Measurements from ENCODE around the gene ROBO1. TPM values are rescaled to one million over a fixed set of nuclear protein-coding genes. Genes with fewer than 3 reads are reported as not detected.

Gene ROBO1
- total RNA-seq (2021; fragmentation: NEBNext Ultra II Directional; extraction: Animal tissue kit (Norgen Biotek cat#: 25700)) (91.0 and 93.6 TPM in 2 replicates), polyA plus RNA-seq (2011; rRNA removed) (36.4 and 51.4 TPM in 2 replicates), polyA minus RNA-seq (2011; rRNA and poly(A)+ RNA removed) (126 and 225 TPM in 2 replicates)
- 48.4 TPM for polyA plus RNA-seq (2011; cell fraction: cytosol; rRNA removed)
- polyA plus RNA-seq (2011; cell fraction: nucleus; rRNA removed) = 75.6 TPM
- polyA plus RNA-seq (2012, experiment 1 of 2) = 122 to 161 TPM (median 138 TPM) in 4 replicates
- polyA plus RNA-seq (2012, experiment 2 of 2) = 2.8 TPM
- polyA plus RNA-seq (2013, experiment 1 of 2) = 115 TPM
- polyA plus RNA-seq (2013, experiment 2 of 2) = 114 TPM
- polyA minus RNA-seq (2011; cell fraction: cytosol; rRNA and poly(A)+ RNA removed) = 70.0 TPM
- polyA minus RNA-seq (2011; cell fraction: nucleus; rRNA and poly(A)+ RNA removed) = 146 TPM
- long read RNA-seq, experiment 1, partial matches to known transcripts = 20 of 32 reads
- long read RNA-seq, experiment 1, other reads (novel, unspliced or antisense) = 12 of 32 reads
- long read RNA-seq, experiment 2, partial matches to known transcripts = 0 of 2 reads
- long read RNA-seq, experiment 2, other reads (novel, unspliced or antisense) = 2 of 2 reads

DNA sequence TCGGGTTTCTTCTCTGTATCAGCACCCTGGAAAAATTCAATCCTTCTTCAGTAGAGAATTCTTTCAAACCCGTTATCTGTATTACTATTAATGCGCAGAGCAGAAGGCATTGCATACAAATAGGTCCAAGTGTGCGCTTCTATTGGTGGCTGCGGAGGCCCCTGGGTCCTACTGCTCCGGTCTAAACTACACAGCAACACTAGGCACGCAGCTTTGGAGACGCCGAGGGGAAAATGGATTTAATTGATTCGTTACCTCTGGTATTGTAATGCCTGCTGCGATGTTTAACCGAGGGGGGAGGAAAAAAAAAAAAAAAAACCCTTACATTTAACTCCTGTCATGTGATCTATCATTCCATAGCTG lies at the start of gene ROBO1:
Gene ROBO1, minus strand, starts transcription at position 94 of the 363 bp plus-strand sequence.
- DNase-seq (ENCODE audit: low read depth in 1 of 2, low spot score in 2 of 2) (no peak), FAIRE-seq (no peak)
- no peak within 1 kb of the TSS for H4K5ac ChIP-seq (ENCODE audit: insufficient read length, low read depth, low read length)
- peak within 1 kb of the TSS; percentile 85 for H2AFZ ChIP-seq (ENCODE audit: low read length)
- peaks cover 16% of the 10 kb centered on the region for H3K23me2 ChIP-seq (ENCODE audit: low read depth, low read length)
- peak within 1 kb of the TSS; percentile 51 to 69 (median 54); a peak in 7 of 8 replicates for H3K4me3 ChIP-seq (ENCODE audit: extremely low read depth in 1 of 4, insufficient read depth in 2 of 4, low read depth in 3 of 4, low read length in 4 of 4)
- no peak within 1 kb of the TSS for H2AK5ac ChIP-seq (ENCODE audit: low read depth, low read length)
- H3K4ac ChIP-seq (replicated peaks; ENCODE audit: insufficient read length, low read depth, low read length) = no peak within 1 kb of the TSS
- peak within 1 kb of the TSS in 1 of 4 experiments; percentile 8; a peak in 1 of 7 replicates for H3K9ac ChIP-seq (replicated peaks in 1 of 4; ENCODE audit: extremely low read depth in 1 of 4, low read depth in 3 of 4, low read length in 3 of 4)
- H4K91ac ChIP-seq (replicated peaks; ENCODE audit: insufficient read length, low read length) = no peak within 1 kb of the TSS
- H3K9me3 ChIP-seq (ENCODE audit: insufficient read depth in 2 of 2, low read depth in 1 of 2, low read length in 1 of 2) = peaks cover 0 to 4% of the 10 kb centered on the region in 2 experiments; a peak in 1 of 4 replicates
- H3K14ac ChIP-seq (ENCODE audit: insufficient read length) = no peak within 1 kb of the TSS
- H4K8ac ChIP-seq (ENCODE audit: extremely low read depth, insufficient read depth, low read length) = no peak within 1 kb of the TSS
- no peak within 1 kb of the TSS for H2BK5ac ChIP-seq (ENCODE audit: low read depth, low read length)
- H3K27me3 ChIP-seq (replicated peaks in 1 of 4; ENCODE audit: control insufficient read depth in 3 of 4, extremely low read depth in 1 of 4, insufficient read depth in 3 of 4, low read length in 3 of 4) = peaks cover 15 to 35% (median 27%) of the 10 kb centered on the region in 4 experiments
- TF ChIP-seq BCL11A (IDR thresholded peaks at IDR 0.05; ENCODE audit: low read depth in 2 of 2, low read length in 2 of 2) (no peak), BACH1 (IDR thresholded peaks at IDR 0.05; ENCODE audit: low read length) (no peak), FOSL1 (IDR thresholded peaks at IDR 0.05; ENCODE audit: insufficient read depth, low read depth, low read length) (0 out of 2 replicates have a peak, but pooled peaks have one; percentile 39)
- H3K4me2 ChIP-seq (ENCODE audit: insufficient read depth in 1 of 2, low read depth in 2 of 2, low read length in 2 of 2) = peak within 1 kb of the TSS; percentile 92 to 97
- POLR2A ChIA-PET (ENCODE audit: partially characterized antibody) = interaction anchor here (0.7 kb wide), 1 partner anchor 1123 kb away, joined by 3 read pairs; no protein-coding TSS in a partner anchor
- no peak within 1 kb of the TSS for H3K27ac ChIP-seq (ENCODE audit: low read depth, low read length)
- H3K36me3 ChIP-seq (ENCODE audit: control insufficient read depth in 2 of 4, insufficient read depth in 4 of 4, low read length in 3 of 4) = no peaks in the 10 kb centered on the region
- H2BK120ac ChIP-seq (replicated peaks; ENCODE audit: low read depth, low read length) = no peak within 1 kb of the TSS
- CTCF ChIA-PET (ENCODE audit: partially characterized antibody) = interaction anchor here (0.9 to 1.5 kb wide), 2 partner anchors 12 to 14 kb away, joined by 3 read pairs; no protein-coding TSS in a partner anchor
- no peak within 1 kb of the TSS for H3K56ac ChIP-seq (replicated peaks; ENCODE audit: insufficient read length, low read depth, low read length)
- H4K20me1 ChIP-seq (replicated peaks in 1 of 2; ENCODE audit: control insufficient read depth in 1 of 2, insufficient read depth in 2 of 2, low read length in 2 of 2) = no peaks in the 10 kb centered on the region
- H3K79me2 ChIP-seq (ENCODE audit: control insufficient read depth in 1 of 2, insufficient read depth in 2 of 2, low read length in 2 of 2) = no peaks in the 10 kb centered on the region
- no peak within 1 kb of the TSS for H2BK20ac ChIP-seq (ENCODE audit: low read length)
- no peak within 1 kb of the TSS for H2BK12ac ChIP-seq (ENCODE audit: low read depth, low read length)
- H3K23ac ChIP-seq (ENCODE audit: insufficient read length) = no peak within 1 kb of the TSS
- H3K79me1 ChIP-seq (ENCODE audit: low read depth, low read length) = no peaks in the 10 kb centered on the region
- H2BK15ac ChIP-seq (ENCODE audit: low read length) = no peak within 1 kb of the TSS
- 3% methylated on average over 12 of the region's 12 CpGs; no CpG with 5 or more reads in 1 of the 2 experiments for WGBS, 2 experiments (ENCODE audit: extremely low coverage in 1 of 2, insufficient coverage in 1 of 2, insufficient read length in 1 of 2, insufficient replicate concordance in 2 of 2, low coverage in 1 of 2, low lambda C conversion rate in 2 of 2, missing lambda C conversion rate in 1 of 2)
- peaks cover 0 to 9% (median 4%) of the 10 kb centered on the region in 4 experiments; a peak in 6 of 7 replicates for H3K4me1 ChIP-seq (replicated peaks in 1 of 4; ENCODE audit: control insufficient read depth in 3 of 4, insufficient read depth in 4 of 4, low read length in 3 of 4)
- H3K18ac ChIP-seq (ENCODE audit: extremely low read depth, low read length) = no peak within 1 kb of the TSS
